Measurements from ENCODE around the gene CERK. TPM values are rescaled to one million over a fixed set of nuclear protein-coding genes. Genes with fewer than 3 reads are reported as not detected.
A peak's percentile ranks its signal among the peaks of the same experiment; 100 is the strongest.
"Not testable (repeated sequence)": the region's sequence is repeated elsewhere in the genome, so short reads cannot be mapped to it uniquely, and the experiment has no call there.

The CERK gene
- total RNA-seq, 1 experiment from 2014 or later = 70.0 TPM

DNA sequence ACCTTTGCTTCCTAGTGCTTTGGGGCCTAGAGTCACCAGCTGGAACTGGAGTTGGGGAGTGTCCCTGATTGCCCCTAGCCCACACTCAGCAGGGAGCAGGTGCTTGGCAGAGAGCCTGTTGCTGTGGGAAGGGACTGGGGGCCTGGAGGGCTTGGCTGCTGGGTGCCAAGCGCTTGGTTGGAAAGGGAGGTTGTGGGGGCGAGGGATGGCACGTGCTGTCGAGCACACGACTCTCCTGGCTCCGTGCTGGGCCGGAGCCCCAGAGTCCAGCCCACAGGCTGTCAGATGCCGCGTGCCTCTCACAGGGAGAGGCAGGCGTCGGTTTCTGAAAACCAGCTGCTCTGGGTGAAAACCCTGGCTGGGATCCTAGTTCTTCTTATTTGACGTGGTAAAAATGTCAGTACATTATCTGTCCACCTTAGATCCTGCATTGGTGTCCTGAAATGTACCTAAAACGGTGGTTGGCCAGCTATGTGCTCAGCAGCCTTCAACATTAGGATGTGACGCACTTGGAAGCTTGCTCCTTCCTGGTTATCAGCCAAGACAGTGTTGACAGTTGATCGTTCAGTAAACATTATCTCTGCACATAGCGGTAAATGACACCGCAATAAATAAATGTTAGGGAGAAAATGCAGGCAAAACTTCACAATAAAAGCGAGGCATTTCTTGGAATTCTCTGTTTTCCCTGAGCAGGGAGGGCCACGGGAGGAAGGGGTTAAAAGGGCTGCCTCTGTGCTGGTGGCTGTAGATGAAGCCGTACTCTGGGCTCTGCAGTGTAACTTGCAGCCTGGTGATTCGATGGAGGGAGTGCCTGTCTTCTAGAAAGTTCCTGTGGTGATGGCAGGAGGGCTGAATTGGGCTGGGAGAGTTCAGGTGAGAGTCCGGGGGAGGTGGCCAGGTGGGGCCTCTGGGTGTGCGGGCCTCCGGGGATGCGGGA, 88.6 kb downstream of the CERK start:
- DNase-seq (ENCODE audit: low read depth) = no peak

DNA sequence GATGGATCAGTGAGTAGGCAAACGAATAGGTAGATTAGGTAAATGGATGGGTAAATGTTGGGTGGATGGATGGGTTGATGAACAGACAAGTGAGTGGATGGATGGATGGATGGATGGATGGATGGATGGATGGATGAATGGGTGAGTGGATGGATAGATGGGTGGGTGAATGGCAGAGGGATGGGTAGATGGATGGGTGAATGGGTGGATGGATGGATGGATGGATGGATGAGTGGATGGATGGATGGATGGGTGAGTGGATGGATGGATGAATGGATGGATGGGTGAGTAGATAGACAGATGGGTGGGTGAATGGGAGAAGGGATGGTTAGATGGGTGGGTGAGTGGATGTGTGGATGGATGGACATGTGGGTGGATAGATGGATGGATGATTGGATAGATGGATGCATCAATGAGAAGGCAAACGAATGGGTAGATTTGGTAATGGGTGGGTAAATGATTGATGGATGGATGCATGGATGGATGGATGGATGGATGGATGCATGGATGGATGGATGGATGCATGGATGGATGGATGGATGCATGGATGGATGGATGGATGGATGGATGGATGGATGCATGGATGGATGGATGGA, 89.7 kb downstream of the CERK start:
- not testable (repeated sequence) for DNase-seq (ENCODE audit: low read depth)

DNA sequence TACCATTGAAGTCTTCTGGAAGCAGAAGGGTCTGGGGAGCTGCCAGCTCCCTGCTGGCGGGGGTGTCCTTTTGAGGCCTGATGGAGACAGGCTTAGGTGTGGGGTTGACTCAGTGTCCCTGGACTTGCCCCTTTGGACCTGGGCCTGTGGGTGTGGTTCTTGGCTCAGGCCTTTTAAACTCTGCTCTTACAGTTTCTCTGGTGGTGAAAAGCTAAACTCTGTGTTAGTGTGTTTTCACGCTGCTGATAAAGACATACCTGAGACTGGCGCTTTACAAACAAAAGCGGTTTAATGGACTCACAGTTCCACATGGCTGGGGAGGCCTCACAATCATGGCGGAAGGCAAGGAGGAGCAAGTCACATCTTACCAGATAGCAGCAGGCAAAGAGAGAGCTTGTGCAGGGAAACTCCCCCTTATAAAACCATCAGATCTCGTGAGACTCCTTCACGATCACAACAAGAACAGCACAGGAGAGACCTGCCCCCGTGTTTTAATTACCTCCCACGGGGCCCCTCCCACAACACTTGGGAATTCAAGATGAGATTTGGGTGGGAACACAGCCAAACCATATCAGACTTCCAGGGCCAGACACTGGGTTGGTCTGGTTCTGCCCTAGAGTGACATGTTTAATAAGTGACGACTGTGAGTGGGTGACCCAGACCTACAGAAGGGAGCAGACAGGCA, 91.4 kb downstream of the CERK start:
- no peak for DNase-seq (ENCODE audit: low read depth)

DNA sequence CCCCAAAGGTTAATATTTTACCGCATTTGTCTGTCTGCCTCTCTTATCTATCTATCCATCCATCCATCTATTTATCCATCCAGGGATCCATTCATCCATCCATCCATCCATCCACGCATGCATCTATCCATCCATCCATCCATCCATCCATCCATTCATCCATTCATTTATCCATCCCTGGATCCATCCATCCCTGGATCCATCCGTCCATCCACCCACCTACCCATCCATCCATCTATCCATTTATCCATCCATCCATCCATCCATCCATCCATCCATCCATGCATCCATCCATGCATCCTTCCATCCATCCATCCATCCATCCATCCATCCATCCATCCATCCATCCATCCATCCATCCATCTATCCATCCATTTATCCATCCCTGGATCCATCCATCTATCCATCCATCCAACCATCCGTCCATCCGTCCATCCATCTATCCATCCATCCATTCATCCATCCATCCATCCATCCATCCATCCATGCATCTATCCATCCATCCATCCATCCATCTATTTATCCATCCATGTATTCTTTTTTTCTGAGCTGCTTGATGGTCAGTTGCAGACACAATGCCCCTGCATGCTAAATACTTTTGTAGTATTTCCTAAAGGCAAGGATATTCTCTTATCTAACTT, 95.1 kb downstream of the CERK start:
- DNase-seq (ENCODE audit: low read depth) = not testable (repeated sequence)

DNA sequence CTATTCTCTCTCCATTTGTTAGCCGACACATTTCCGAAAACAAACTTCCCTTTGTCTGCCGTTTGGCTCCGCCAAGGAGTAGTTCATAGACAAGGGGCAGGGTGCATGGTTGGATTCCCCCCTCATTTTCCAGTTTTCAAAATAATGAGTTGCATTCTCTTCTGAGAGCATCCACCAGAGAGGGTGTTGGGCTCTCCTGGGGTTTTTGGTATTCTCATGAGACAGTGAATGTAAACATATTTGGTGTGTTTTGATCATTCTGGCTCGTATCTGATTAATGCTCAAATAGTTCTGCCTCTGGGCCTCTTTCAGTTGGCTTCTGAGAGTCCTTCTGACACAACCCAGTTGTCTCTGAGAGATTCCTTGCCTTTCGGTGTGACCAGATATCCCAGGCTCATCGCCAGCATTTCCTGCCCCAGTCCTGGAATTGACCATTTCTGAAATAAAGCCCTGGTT, 96.2 kb downstream of the CERK start:
- DNase-seq (ENCODE audit: low read depth) = no peak

DNA sequence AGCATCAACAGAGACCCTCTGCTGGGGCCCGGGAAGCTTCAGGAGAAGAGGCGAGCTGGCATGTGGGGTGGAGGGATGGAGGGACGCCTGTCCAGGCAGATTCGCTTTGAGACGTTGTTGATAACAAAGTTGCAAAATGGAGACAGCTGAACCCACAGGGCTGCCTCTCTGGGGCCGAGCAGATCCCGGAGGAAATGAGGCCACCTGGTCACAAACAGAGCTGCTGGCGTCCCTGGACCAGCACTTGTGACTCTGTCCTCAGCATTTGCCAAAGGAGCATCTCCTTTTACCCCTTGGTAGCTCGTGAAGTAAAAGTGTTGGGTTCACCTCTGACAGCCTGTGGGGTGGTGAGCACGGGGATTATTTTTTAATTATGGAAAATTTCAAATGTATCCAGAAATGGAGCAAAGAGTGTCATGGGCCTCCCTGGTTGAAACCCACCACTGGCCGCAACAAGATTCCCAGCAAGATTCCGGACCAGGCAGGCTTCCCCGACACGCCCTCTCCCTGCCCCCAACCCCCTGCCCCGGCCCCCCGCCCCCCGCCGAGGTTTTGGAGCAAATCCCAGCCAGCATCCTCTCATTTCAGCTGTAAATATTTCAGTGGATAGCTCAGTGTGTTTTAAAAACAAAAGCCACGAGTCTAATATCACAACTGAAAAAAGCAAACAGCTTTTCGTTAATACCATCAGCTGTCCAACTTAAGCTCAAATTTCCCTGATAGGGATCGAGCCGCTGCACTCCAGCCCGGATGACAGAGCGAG, 97.6 kb downstream of the CERK start:
- no peak for DNase-seq (ENCODE audit: low read depth)

DNA sequence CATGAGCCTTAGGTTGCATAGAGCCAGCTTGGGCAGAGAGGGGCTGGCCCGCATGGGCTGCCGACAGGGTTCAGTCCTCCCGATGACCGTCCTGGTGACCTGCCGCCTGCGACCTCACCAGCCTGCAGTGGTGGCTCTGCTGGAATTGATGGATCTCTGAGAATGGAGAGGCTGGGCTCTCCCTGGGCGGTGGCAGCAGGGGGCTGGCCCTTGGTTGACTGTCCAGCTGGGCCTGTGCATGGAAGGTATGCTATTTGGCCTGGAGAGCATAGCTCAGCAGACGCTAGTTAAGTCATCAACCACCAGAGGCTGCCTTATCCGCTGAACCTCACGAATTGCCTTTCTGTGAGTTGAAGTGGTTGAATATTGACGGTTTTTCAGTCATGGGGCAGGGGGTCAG, 98.2 kb downstream of the CERK start:
- no peak for DNase-seq (ENCODE audit: low read depth)

DNA sequence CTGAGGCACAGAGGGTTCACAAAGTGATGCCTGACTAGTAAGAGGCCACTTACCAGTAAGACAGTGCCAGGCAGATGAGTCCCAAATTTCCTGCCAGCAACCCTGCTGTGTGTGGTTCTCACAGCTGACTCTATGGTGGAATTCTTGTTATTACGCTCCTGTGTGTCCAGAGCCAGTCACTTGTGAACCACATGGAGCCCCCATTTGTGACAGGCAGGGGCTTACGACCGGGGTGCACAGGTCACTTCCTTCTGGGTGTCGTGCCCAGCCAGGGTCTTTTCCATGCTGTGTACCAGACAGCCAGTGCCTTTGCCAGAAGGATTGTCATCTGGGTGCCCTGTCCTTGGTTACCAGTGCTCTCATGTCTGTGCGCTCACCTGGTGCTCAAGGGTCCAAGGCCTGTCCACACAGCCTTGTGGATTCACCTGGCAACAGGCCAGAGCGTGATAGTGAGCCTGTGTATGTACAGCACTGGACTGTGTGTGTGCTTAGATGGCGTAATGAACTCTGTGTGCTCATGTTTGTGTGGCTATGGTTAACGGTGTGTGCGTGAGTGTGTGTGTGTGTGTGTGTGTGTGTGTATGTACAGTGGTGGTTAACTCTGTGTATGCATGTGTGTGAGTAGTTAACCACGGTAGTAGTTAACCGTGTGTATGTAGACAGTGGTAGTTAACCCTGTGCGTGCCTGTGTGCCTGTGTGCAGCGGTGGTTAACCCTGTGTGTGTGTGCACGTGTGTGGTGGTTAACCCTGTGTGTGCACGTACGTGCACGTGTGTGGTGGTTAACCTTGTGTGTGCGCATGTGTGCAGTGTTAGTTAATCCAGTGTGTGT, 99.2 kb downstream of the CERK start:
- DNase-seq (ENCODE audit: low read depth) = peak; percentile 17

DNA sequence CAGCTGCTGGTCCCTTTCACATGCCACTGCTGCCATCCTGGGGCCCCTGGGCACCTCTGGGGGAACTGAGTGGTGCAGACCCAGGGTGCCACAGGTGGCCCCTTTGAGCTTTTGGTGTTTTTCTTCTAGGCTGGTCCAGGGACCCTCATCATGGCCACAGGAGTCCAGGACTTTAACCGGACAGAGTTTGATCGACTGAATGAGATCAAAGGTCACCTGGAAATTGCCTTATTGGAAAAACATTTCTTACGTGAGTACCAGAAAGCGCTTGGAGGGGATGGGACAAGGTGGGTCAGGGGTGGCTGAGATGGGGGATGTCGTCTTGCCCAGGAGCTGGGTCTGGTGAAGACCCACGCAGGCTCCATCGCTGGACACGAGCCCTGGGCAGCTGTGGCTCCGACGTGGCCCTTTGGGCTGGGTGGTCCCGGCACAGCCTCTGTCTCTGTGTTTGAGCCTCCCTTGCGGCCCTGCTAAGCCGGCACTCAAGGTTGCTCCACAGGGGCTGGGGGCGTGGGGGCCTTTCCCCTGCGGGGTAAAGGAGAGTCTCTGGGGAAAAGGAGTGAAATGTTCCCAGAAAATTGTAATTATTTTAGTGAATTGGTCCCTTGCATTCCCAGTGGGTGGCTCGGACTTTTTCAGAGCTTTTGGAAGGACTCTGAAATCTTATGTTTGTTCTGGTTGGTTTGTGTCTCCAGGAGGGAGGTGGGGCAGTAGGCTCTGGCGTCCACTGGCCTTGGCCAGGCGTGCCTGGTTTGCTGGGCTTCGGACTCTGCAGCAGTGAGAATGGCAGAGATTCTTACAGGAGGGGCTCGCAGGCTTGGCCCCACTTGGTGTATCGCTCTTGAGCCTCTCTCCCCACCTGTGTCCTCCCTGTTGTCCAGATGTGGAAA, 100.1 kb downstream of the CERK start:
- no peak for DNase-seq (ENCODE audit: low read depth)

DNA sequence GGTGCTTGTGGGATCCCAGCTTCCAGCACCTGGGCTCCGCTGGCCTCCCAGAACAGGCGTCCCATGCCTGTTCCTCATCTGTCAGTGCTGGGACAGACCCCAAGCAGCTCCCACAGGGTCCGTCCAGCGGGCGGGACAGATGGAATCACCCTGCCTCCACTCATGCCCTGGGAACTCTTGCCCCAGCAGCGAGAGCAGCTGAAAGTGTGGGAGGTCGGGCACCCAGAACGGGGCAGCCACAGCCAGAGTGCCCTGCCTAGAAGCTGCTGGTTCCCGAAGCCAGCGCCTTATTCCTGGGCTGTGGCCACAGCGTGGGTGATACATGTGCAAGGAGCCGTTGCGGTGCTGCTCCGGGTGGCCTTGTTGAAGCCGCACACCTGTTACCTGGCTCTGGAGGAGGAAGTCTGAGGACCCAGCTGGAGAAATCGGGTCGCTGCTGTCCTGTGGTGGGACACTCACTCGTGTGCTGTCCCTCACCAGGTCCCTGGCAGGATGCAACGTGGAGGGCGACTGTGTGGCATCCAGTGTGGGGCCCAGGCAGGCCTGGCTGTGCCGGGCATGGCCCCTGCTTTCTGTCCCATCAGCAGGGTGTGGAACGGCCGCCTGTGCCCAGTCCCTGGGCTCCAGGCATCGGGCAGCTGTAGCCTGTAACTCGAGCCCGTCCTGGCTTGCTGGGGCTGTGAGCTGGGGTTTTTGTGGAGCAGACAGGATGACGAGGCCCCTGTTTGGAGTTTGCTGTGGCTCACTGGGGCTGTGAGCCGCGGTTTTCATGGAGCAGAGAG, 101.6 kb downstream of the CERK start:
- peak; percentile 11 for DNase-seq (ENCODE audit: low read depth)

DNA sequence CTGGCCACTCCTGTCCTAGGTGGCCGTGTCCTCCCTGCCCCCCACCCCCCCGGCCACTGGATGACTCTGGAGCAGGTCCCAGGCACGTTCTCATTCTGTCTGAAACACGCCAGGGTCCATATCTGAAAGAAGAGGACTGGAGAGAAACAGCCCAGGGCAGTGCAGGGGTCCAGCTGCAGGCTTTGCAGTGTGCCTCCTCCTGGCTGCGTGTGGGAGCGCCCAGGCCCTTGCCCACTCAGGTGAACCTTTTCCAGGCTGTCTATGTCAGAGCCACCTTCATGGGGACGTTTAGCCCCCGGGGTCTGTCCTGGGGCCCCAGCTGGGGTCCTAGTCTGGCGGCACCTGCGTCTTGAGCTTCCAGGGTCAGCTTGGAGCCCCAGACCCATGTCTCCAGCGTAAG, 102.3 kb downstream of the CERK start:
- DNase-seq (ENCODE audit: low read depth) = no peak

DNA sequence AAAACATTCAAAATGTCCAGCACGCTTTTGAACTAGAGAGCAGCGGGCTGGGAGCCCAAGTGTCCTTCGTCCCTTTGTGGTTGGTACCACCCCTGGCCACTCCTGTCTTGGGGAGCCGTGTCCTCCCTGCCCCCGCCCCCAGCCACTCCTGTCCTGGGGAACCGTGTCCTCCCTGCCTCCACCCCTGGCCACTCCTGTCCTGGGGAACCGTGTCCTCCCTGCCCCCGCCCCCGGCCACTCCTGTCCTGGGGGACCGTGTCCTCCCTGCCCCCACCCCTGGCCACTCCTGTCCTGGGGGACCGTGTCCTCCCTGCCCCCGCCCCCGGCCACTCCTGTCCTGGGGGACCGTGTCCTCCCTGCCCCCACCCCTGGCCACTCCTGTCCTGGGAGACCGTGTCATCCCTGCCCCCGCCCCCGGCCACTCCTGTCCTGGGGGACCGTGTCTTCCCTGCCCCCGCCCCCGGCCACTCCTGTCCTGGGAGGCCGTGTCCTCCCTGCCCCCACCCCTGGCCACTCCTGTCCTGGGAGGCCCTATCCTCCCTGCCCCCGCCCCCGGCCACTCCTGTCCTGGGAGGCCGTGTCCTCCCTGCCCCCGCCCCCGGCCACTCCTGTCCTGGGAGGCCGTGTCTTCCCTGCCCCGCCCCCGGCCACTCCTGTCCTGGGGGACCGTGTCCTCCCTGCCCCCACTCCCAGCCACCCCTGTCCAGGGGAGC, 102.9 kb downstream of the CERK start:
- not testable (repeated sequence) for DNase-seq (ENCODE audit: low read depth)

Other genes starting within 250 kb of the CERK start
- gene CELSR1, start 200.6 kb downstream of the CERK start, total RNA-seq (2014; rRNA removed) = under 0.01 and 0.06 TPM in 2 replicates
- gene GRAMD4, start 117.9 kb downstream of the CERK start, total RNA-seq (2014; rRNA removed) = 5.8 and 6.2 TPM in 2 replicates
- 13.1 and 14.0 TPM in 2 replicates for gene TBC1D22A, start 24.4 kb upstream of the CERK start, total RNA-seq (2014; rRNA removed)

Data from LHCN-M2 (cell line).